Coronary artery (tissue), 2 donors: ENCODE data around the gene PAK4.
"Not testable (repeated sequence)": the region's sequence is repeated elsewhere in the genome, so short reads cannot be mapped to it uniquely, and the experiment has no call there.

ENCODE experiments used
- DNase-seq: peaks from one replicate; pipeline ENCODE4 v3.0.0-alpha.2; 2017; ENCODE audit warnings: low spot score
- H3K27ac ChIP-seq, 2 donors: fragments of 200-600 bp; sonication (generic); one replicate each; pipeline ENCODE4 v1.5.1; 2016 to 2019
- H3K4me3 ChIP-seq: fragments of 200-600 bp; sonication (generic); 2 replicates; pipeline ENCODE4 v1.5.1; 2016; ENCODE audit warnings: mild to moderate bottlenecking, moderate library complexity
- CTCF ChIP-seq: fragments of 200-600 bp; sonication (generic); IDR thresholded peaks from one replicate; pipeline ENCODE4 v1.5.1; 2019; ENCODE audit warnings: antibody characterized with exemption

The PAK4 gene

GRCh38 chr19:39083599-39083982 is 42.0 kb upstream of the PAK4 start:
- Histone ChIP-seq H3K4me3 (peak overlapping the region; percentile 49), H3K27ac (no peak overlapping the region)
- TF ChIP-seq CTCF: no peak
- DNase-seq: no peak

DNA sequence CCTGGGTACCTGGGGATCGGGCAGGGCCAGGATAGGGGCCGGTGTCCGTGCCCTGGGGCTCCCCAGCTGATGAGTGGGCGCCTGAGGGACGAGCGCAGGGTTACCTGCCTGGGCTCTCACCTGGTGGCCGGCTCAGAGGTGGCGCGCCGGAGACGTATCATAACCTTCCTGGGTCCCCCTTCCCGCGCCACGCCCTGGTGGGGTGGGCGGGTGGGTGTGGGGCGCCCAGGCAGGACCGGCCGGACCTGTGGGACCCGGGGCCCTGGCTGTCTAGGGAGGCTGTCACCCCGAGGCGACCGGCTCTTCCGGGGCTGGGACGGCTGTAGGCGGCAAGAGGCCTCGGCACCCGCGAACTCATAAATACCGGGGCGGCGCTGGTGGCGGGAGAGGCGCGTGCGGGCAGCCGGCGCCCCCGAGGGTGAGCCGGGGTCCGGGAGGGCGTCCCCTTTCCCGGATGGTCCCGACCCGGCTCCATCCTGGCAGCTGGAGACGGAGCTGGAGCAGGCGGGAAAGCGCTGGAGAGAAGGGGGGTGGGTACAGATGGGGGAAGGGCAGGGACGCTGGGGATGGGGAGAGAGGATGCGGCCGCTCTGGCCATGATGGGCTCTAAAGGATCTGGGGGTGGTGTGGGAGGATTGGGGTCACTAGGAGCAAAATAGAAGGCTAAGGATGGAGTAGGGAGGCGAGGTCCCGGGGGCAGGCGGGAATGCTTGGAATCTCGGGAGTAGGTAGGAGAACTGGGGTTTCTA is 41.4 kb upstream of the PAK4 start, which contains the start of gene ACP7:
Gene ACP7, plus strand, starts transcription at position 386 of the 749 bp plus-strand sequence. CDS start 902 bp downstream, outside the sequence.
- no peak within 1 kb of the TSS for H3K27ac ChIP-seq
- DNase-seq: no peak
- H3K4me3 ChIP-seq: peak within 1 kb of the TSS; percentile 49
- TF ChIP-seq CTCF: no peak

GRCh38 chr19:39084732-39085080 is 40.9 kb upstream of the PAK4 start:
- Histone ChIP-seq H3K27ac (no peak overlapping the region), H3K4me3 (no peak overlapping the region)
- DNase-seq: no peak
- no peak for TF ChIP-seq CTCF

DNA sequence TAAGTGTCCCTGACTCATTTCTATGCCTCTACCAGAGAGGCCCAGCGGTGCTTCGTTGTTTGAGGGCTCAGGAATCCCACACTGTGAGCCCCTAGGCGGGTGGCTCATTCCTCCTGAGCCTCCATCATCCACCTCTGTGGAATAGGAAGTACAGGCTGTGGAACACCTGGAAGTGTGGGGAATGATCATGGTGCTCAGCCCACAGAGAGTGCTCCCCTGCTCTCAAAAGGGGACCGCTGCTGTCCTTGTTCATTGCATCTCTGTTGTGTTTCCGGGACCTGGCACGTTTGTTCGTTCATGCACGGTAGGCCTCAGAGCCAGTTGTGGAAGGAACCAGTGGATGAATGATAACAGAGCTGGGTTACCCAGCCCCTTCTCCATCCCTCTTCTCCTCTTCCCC is 40.2 kb upstream of the PAK4 start:
- TF ChIP-seq CTCF: no peak
- DNase-seq: no peak
- H3K4me3 ChIP-seq: no peak overlapping the region
- H3K27ac ChIP-seq: no peak overlapping the region

DNA sequence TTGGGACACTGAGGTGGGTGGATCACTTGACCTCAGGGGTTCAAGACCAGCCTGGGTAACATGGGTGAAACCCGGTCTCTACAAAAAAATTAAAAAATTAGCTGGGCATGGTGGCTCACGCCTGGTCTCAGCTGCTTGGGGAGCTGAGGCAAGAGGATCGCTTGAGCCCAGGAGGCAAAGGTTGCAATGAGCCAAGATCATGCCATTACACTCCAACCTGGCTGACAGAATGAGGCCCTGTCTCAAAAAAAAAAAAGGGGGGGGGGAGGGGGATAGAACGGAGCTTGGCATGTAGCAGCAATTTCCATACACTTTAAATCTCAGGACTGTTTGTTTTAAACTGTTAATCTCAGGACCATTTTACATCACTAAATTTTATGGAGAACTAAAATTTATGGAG is 39.2 kb upstream of the PAK4 start:
- DNase-seq: no peak
- no peak for TF ChIP-seq CTCF
- H3K4me3 ChIP-seq: no peak overlapping the region
- no peak overlapping the region for H3K27ac ChIP-seq

DNA sequence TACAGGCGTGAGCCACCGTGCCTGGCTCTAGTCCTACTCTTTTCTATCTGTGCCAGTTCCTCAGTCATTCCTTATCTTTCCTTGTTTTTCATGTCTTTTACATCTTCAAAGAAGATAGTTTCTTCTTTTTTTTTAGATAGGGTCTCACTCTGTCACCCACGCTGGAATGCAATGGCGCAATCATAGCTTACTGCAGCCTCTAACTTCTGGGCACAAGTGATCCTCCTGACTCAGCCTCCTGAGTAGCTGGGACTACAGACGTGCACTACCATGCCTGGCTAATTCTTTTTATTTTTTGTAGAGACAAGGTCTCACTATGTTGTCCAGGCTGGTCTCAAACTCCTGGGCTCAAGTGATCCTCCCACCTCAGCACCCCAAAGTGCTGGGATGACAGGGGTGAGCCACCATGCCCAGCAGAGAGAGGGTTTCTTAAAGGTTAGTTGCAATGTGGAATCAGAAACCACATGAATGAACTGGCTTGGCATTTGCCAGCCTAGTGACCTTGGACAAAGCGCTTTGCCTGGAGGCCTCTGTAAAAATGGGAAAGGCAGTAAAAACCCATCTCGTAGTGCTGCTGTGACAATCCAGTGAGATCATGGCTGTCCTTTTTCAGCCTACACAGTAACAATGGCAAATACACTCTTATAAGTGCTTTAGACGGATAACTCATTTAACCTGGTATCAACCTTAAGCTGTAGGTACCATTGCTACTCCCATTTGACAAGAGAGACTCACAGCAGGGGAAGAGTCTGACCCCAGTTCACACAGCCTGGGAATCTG is 37.5 kb upstream of the PAK4 start:
- TF ChIP-seq CTCF: no peak
- no peak for DNase-seq
- Histone ChIP-seq H3K4me3 (no peak overlapping the region), H3K27ac (no peak overlapping the region)

- H3K27ac ChIP-seq, DNase-seq, H3K4me3 ChIP-seq: not testable (repeated sequence)
Measured at GRCh38 chr19:39090016-39090415, 35.6 kb upstream of the PAK4 start.
